GM23338 (cell line): ENCODE measurements around the gene ME2. TPM values are rescaled to one million over a fixed set of nuclear protein-coding genes. Genes with fewer than 3 reads are reported as not detected.

Source experiments
- ATAC-seq: fragments of 200-7000 bp; cut with Tn5 transposase; 3 replicates; pipeline ENCODE4 v1.9.1; 2020
- DNase-seq: peaks from one replicate; pipeline ENCODE4 v3.0.0-alpha.2; 2015; ENCODE audit warnings: low spot score
- H2AFZ ChIP-seq: fragments of 200-600 bp; sonication (generic); 2 replicates; pipeline ENCODE4 v1.8.0; 2016; ENCODE audit warnings: antibody characterized with exemption, mild to moderate bottlenecking, moderate library complexity
- H3F3A ChIP-seq: fragments of 200-600 bp; sonication (generic); replicated peaks from 2 replicates; pipeline ENCODE4 v1.8.0; 2017; ENCODE audit warnings: antibody characterized with exemption, mixed run types, low read depth
- H3K27ac ChIP-seq: fragments of 200-600 bp; sonication (generic); 2 replicates; pipeline ENCODE4 v1.6.1; 2016; ENCODE audit warnings: low read depth
- H3K27me3 ChIP-seq: fragments of 200-600 bp; sonication (generic); 2 replicates; pipeline ENCODE4 v1.8.0; 2016; ENCODE audit warnings: mild to moderate bottlenecking, mixed run types, moderate library complexity; ENCODE audit not compliant: insufficient read depth
- H3K36me3 ChIP-seq: fragments of 200-600 bp; sonication (generic); 2 replicates; pipeline ENCODE4 v1.8.0; 2016; ENCODE audit warnings: mild to moderate bottlenecking; ENCODE audit not compliant: insufficient read depth
- H3K4me1 ChIP-seq: fragments of 200-600 bp; sonication (generic); 2 replicates; pipeline ENCODE4 v1.8.0; 2016; ENCODE audit warnings: mild to moderate bottlenecking, moderate library complexity; ENCODE audit not compliant: insufficient read depth
- H3K4me2 ChIP-seq: fragments of 200-600 bp; sonication (generic); 2 replicates; pipeline ENCODE4 v1.7.1; 2017; ENCODE audit warnings: mixed run types
- H3K4me3 ChIP-seq: fragments of 200-600 bp; sonication (generic); 2 replicates; pipeline ENCODE4 v1.6.1; 2016; ENCODE audit warnings: mixed run types
- H3K79me2 ChIP-seq: fragments of 200-600 bp; sonication (generic); replicated peaks from 2 replicates; pipeline ENCODE4 v1.8.0; 2017; ENCODE audit warnings: mild to moderate bottlenecking; ENCODE audit not compliant: insufficient read depth
- H3K9me2 ChIP-seq: fragments of 200-600 bp; sonication (generic); 2 replicates; pipeline ENCODE4 v1.8.0; 2017; ENCODE audit not compliant: insufficient read depth
- H4K20me1 ChIP-seq: fragments of 200-600 bp; sonication (generic); replicated peaks from 2 replicates; pipeline ENCODE4 v1.8.0; 2017; ENCODE audit warnings: mild to moderate bottlenecking; ENCODE audit not compliant: insufficient read depth
- H3K27ac Mint-ChIP-seq: 2 replicates; pipeline ENCODE4 v1.8.0; 2020; ENCODE audit warnings: inconsistent platforms, mild to moderate bottlenecking, moderate library complexity, mixed read lengths
- H3K27me3 Mint-ChIP-seq: 3 replicates; pipeline ENCODE4 v1.8.0; 2022; ENCODE audit warnings: low read depth, mild to moderate bottlenecking, moderate library complexity, mixed read lengths, inconsistent platforms; ENCODE audit not compliant: insufficient read depth, poor library complexity
- H3K36me3 Mint-ChIP-seq: 3 replicates; pipeline ENCODE4 v1.8.0; 2021; ENCODE audit warnings: low read depth, mild to moderate bottlenecking, inconsistent platforms, moderate library complexity, mixed read lengths
- H3K4me1 Mint-ChIP-seq: 3 replicates; pipeline ENCODE4 v1.8.0; 2020; ENCODE audit warnings: mild to moderate bottlenecking, inconsistent platforms, mixed read lengths
- H3K4me3 Mint-ChIP-seq: 3 replicates; pipeline ENCODE4 v1.8.0; 2021; ENCODE audit warnings: moderate library complexity, mild to moderate bottlenecking, inconsistent platforms, mixed read lengths
- H3K9me3 Mint-ChIP-seq: 3 replicates; pipeline ENCODE4 v1.8.0; 2020; ENCODE audit warnings: moderate library complexity, mild to moderate bottlenecking, inconsistent platforms, mixed read lengths
- CTCF ChIP-seq, 2 experiments: fragments of 200-600 bp in 1 of 2; sonication (generic) in 1 of 2; conservative IDR thresholded peaks; 2 replicates each; pipeline versions ENCODE4 v1.5.1 to v1.6.1; 2016 to 2017; ENCODE audit warnings: antibody characterized with exemption in 2 of 2, low read depth in 2 of 2, mild to moderate bottlenecking in 2 of 2, moderate library complexity in 1 of 2
- EZH2 ChIP-seq: fragments of 200-600 bp; sonication (generic); IDR thresholded peaks from one replicate; pipeline ENCODE4 v1.8.0; 2017; ENCODE audit warnings: antibody characterized with exemption, mild to moderate bottlenecking, low read depth; ENCODE audit not compliant: unreplicated experiment
- EZH2phosphoT487 ChIP-seq: fragments of 200-600 bp; sonication (generic); IDR thresholded peaks from one replicate; pipeline ENCODE4 v1.8.1; 2018; ENCODE audit warnings: antibody characterized with exemption; ENCODE audit not compliant: unreplicated experiment
- JUNB ChIP-seq: IDR thresholded peaks from one replicate; pipeline ENCODE4 v1.6.1; 2016; ENCODE audit warnings: antibody characterized with exemption; ENCODE audit not compliant: unreplicated experiment
- POLR2AphosphoS5 ChIP-seq: IDR thresholded peaks from 2 replicates; pipeline ENCODE4 v1.6.1; 2016; ENCODE audit warnings: antibody characterized with exemption, low read depth
- REST ChIP-seq: IDR thresholded peaks from one replicate; pipeline ENCODE4 v1.6.1; 2018; ENCODE audit warnings: antibody characterized with exemption; ENCODE audit not compliant: unreplicated experiment
- STAT1 ChIP-seq: IDR thresholded peaks from one replicate; pipeline ENCODE4 v1.6.1; 2016; ENCODE audit warnings: antibody characterized with exemption; ENCODE audit not compliant: unreplicated experiment
- ZNF331 ChIP-seq: fragments of 250-450 bp; sonication (Bioruptor Pico); IDR thresholded peaks from 2 replicates; pipeline ENCODE4 v1.5.0; 2020; ENCODE audit warnings: low read depth, mild to moderate bottlenecking, moderate library complexity
- polyA plus RNA-seq: library from polyadenylated mRNA; unstranded; fragments of >200 nt; fragmentation: Nextera tagmentation; extraction: Ambion mirVana; gene quantifications from 2 replicates; pipeline ENCODE4 v1.2.1, GENCODE V29; 2016
- total RNA-seq: library from RNA; depleted of rRNA; stranded (reverse); fragments of >200 nt; shearing (Covaris generic); gene quantifications from 2 replicates; pipeline ENCODE4 v1.2.3, GENCODE V29; 2014
- TF ChIP-seq, protein P1 (sequence below): fragments of 250-450 bp; sonication (Bioruptor Pico); IDR thresholded peaks from 2 replicates; pipeline ENCODE4 v1.5.0; 2020; ENCODE audit warnings: mild to moderate bottlenecking, moderate library complexity

ME2 gene
- total and polyA plus RNA-seq, 2 experiments from 2014 or later = 61.0 to 102 TPM

GRCh38 chr18:50969448-50969847 lies 90.5 kb downstream of the ME2 start:
- no peaks in the 10 kb centered on the region for H3F3A ChIP-seq
- no peak for ATAC-seq
- H3K36me3 ChIP-seq = no peaks in the 10 kb centered on the region
- TF ChIP-seq POLR2AphosphoS5 = no peak
- TF ChIP-seq STAT1 = no peak
- TF ChIP-seq EZH2 = no peak
- H3K4me3 ChIP-seq = peak overlapping the region; percentile 88; the same call in 1 of the 2 replicates
- H3K4me1 ChIP-seq = peaks cover 23% of the 10 kb centered on the region
- H3K79me2 ChIP-seq = no peaks in the 10 kb centered on the region; the same call in 1 of the 2 replicates
- Mint-ChIP-seq H3K4me3 (peak overlapping the region; percentile 95), H3K36me3 (peaks cover under 1% of the 10 kb centered on the region), H3K27me3 (no peaks in the 10 kb centered on the region), H3K27ac (no peak overlapping the region), H3K9me3 (0 out of 3 replicates have a peak, but pooled peaks cover 4% of the 10 kb centered on the region), H3K4me1 (peaks cover 19% of the 10 kb centered on the region)
- no peak overlapping the region for H2AFZ ChIP-seq
- H3K4me2 ChIP-seq = peak overlapping the region; percentile 92; the same call in 1 of the 2 replicates
- no peaks in the 10 kb centered on the region for H3K27me3 ChIP-seq
- H4K20me1 ChIP-seq = no peaks in the 10 kb centered on the region
- no peaks in the 10 kb centered on the region for H3K9me2 ChIP-seq
- no peak for DNase-seq
- H3K27ac ChIP-seq = no peak overlapping the region

DNA sequence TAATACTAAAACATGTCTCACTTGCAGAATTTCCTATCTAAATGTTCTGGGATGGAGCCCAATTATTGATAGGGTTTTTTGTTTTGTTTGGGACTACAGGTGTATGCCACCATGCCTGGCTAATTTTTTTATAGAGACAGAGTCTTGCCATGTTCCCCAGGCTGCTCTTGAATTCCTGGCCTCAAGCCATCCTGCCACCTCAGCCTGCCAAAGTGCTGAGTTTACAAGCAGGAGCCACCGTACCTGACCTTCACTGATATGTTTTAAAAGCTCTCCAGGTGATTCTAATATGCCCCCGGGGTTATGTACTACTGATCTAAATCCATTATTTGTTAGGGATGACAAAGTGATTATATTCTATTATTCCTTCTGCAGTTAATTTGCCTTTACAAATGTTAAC lies 91.1 kb downstream of the ME2 start:
- Histone ChIP-seq H4K20me1 (no peaks in the 10 kb centered on the region), H3K36me3 (no peaks in the 10 kb centered on the region), H3K4me1 (peaks cover 23% of the 10 kb centered on the region), H3K27ac (no peak overlapping the region), H3F3A (no peaks in the 10 kb centered on the region), H3K4me3 (no peak overlapping the region), H2AFZ (no peak overlapping the region), H3K4me2 (peak overlapping the region; percentile 45), H3K27me3 (no peaks in the 10 kb centered on the region), H3K79me2 (no peaks in the 10 kb centered on the region; the same call in 1 of the 2 replicates), H3K9me2 (no peaks in the 10 kb centered on the region)
- Mint-ChIP-seq H3K4me3 (no peak overlapping the region), H3K4me1 (peaks cover 19% of the 10 kb centered on the region), H3K9me3 (peaks cover 4% of the 10 kb centered on the region; the same call in 1 of the 3 replicates), H3K27ac (peak overlapping the region; percentile 55; the same call in 1 of the 2 replicates), H3K36me3 (peaks cover 6% of the 10 kb centered on the region), H3K27me3 (no peaks in the 10 kb centered on the region)
- no peak for DNase-seq
- ATAC-seq = no peak
- no peak for TF ChIP-seq CTCF (conservative IDR thresholded peaks at IDR 0.05; ENCODE audit: low read depth in 2 of 2)
- no peak for TF ChIP-seq EZH2phosphoT487
- no peak for TF ChIP-seq ZNF331 (CRISPR knock-in tag)
- TF ChIP-seq JUNB = no peak
- TF ChIP-seq, protein P1, sequence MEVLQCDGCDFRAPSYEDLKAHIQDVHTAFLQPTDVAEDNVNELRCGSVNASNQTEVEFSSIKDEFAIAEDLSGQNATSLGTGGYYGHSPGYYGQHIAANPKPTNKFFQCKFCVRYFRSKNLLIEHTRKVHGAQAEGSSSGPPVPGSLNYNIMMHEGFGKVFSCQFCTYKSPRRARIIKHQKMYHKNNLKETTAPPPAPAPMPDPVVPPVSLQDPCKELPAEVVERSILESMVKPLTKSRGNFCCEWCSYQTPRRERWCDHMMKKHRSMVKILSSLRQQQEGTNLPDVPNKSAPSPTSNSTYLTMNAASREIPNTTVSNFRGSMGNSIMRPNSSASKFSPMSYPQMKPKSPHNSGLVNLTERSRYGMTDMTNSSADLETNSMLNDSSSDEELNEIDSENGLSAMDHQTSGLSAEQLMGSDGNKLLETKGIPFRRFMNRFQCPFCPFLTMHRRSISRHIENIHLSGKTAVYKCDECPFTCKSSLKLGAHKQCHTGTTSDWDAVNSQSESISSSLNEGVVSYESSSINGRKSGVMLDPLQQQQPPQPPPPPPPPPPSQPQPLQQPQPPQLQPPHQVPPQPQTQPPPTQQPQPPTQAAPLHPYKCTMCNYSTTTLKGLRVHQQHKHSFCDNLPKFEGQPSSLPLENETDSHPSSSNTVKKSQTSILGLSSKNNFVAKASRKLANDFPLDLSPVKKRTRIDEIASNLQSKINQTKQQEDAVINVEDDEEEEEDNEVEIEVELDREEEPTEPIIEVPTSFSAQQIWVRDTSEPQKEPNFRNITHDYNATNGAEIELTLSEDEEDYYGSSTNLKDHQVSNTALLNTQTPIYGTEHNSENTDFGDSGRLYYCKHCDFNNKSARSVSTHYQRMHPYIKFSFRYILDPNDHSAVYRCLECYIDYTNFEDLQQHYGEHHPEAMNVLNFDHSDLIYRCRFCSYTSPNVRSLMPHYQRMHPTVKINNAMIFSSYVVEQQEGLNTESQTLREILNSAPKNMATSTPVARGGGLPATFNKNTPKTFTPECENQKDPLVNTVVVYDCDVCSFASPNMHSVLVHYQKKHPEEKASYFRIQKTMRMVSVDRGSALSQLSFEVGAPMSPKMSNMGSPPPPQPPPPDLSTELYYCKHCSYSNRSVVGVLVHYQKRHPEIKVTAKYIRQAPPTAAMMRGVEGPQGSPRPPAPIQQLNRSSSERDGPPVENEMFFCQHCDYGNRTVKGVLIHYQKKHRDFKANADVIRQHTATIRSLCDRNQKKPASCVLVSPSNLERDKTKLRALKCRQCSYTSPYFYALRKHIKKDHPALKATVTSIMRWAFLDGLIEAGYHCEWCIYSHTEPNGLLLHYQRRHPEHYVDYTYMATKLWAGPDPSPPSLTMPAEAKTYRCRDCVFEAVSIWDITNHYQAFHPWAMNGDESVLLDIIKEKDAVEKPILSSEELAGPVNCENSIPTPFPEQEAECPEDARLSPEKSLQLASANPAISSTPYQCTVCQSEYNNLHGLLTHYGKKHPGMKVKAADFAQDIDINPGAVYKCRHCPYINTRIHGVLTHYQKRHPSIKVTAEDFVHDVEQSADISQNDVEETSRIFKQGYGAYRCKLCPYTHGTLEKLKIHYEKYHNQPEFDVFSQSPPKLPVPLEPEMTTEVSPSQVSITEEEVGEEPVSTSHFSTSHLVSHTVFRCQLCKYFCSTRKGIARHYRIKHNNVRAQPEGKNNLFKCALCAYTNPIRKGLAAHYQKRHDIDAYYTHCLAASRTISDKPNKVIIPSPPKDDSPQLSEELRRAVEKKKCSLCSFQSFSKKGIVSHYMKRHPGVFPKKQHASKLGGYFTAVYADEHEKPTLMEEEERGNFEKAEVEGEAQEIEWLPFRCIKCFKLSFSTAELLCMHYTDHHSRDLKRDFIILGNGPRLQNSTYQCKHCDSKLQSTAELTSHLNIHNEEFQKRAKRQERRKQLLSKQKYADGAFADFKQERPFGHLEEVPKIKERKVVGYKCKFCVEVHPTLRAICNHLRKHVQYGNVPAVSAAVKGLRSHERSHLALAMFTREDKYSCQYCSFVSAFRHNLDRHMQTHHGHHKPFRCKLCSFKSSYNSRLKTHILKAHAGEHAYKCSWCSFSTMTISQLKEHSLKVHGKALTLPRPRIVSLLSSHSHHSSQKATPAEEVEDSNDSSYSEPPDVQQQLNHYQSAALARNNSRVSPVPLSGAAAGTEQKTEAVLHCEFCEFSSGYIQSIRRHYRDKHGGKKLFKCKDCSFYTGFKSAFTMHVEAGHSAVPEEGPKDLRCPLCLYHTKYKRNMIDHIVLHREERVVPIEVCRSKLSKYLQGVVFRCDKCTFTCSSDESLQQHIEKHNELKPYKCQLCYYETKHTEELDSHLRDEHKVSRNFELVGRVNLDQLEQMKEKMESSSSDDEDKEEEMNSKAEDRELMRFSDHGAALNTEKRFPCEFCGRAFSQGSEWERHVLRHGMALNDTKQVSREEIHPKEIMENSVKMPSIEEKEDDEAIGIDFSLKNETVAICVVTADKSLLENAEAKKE (CRISPR knock-in tag) = no peak
- no peak for TF ChIP-seq STAT1
- TF ChIP-seq REST = no peak
- no peak for TF ChIP-seq POLR2AphosphoS5
